Measurements from ENCODE around the gene GRIN2A. TPM values are rescaled to one million over a fixed set of nuclear protein-coding genes. Genes with fewer than 3 reads are reported as not detected.
A peak's percentile ranks its signal among the peaks of the same experiment; 100 is the strongest.

The GRIN2A gene
- total RNA-seq, 3 donors from 2014 or later, result 0.29 to 0.33 TPM; not detected in 1

DNA sequence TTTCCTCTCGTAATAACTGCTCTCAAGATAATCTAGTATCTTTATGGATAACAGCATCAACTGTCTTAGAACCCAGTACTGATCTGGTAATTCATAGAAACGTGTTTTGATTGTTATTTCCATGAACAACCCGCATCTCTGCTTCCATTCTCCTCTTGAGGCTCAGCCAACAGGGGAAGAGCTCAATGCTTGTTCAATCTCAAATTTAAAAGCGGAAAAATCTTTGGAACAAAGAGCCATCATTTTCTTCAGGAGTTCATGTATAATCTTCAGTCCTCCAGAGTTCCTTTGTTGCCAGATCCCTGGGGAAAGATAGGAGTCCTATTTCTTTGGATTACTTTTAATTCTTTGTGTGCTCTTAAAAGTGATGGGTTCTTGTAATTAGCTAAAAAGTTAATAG is 319.9 kb downstream of the GRIN2A start:
- no peaks in the 10 kb centered on the region for H3K9me3 ChIP-seq
- no peaks in the 10 kb centered on the region for H3K27me3 ChIP-seq
- DNase-seq (ENCODE audit: low spot score in 2 of 2), result no peak

DNA sequence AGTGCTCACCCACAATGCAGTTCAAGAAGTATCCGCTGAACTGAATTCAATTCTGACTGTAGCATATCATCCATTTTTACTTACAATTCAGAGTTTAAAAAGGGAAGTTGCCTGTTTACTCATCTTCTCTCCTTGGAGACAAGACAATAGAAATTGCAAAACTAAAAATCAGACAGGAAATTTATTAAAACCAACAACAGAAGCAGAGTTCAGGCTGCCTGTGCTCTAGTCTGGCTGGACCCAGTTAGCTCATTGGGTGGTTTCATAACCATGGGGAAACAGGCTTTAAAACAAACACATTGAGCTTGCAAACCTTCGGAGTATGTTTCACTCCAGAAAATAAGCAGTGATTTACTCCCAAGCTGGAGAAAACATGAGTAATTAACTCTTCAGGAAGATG is 321.4 kb downstream of the GRIN2A start:
- Histone ChIP-seq H3K9me3 (no peaks in the 10 kb centered on the region), H3K4me3 (no peak overlapping the region), H3K36me3 (no peaks in the 10 kb centered on the region), H3K4me1 (no peaks in the 10 kb centered on the region), H3K27ac (peak overlapping the region in 1 of 2 donors; percentile 75), H3K27me3 (no peaks in the 10 kb centered on the region)
- no peak for DNase-seq (ENCODE audit: low spot score in 2 of 2)
- intact Hi-C loops (cut with DNase I; ENCODE audit: low total_unique reads), result no loop called here
- TF ChIP-seq POLR2AphosphoS5 (IDR thresholded peaks at IDR 0.05) (no peak), POLR2A (IDR thresholded peaks at IDR 0.05) (no peak)
- TF ChIP-seq, protein P1, sequence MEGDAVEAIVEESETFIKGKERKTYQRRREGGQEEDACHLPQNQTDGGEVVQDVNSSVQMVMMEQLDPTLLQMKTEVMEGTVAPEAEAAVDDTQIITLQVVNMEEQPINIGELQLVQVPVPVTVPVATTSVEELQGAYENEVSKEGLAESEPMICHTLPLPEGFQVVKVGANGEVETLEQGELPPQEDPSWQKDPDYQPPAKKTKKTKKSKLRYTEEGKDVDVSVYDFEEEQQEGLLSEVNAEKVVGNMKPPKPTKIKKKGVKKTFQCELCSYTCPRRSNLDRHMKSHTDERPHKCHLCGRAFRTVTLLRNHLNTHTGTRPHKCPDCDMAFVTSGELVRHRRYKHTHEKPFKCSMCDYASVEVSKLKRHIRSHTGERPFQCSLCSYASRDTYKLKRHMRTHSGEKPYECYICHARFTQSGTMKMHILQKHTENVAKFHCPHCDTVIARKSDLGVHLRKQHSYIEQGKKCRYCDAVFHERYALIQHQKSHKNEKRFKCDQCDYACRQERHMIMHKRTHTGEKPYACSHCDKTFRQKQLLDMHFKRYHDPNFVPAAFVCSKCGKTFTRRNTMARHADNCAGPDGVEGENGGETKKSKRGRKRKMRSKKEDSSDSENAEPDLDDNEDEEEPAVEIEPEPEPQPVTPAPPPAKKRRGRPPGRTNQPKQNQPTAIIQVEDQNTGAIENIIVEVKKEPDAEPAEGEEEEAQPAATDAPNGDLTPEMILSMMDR (IDR thresholded peaks at IDR 0.05), result no peak

More for the DNA sequence above, 319.9 kb downstream of the GRIN2A start:
- Histone ChIP-seq H3K4me1 (no peaks in the 10 kb centered on the region), H3K36me3 (no peaks in the 10 kb centered on the region), H3K27ac (no peak overlapping the region), H3K4me3 (no peak overlapping the region)
- intact Hi-C loops (cut with DNase I; ENCODE audit: low total_unique reads), result no loop called here
- TF ChIP-seq, protein P1 (IDR thresholded peaks at IDR 0.05), result no peak
- TF ChIP-seq POLR2A (IDR thresholded peaks at IDR 0.05), result no peak
- no peak for TF ChIP-seq POLR2AphosphoS5 (IDR thresholded peaks at IDR 0.05)

DNA sequence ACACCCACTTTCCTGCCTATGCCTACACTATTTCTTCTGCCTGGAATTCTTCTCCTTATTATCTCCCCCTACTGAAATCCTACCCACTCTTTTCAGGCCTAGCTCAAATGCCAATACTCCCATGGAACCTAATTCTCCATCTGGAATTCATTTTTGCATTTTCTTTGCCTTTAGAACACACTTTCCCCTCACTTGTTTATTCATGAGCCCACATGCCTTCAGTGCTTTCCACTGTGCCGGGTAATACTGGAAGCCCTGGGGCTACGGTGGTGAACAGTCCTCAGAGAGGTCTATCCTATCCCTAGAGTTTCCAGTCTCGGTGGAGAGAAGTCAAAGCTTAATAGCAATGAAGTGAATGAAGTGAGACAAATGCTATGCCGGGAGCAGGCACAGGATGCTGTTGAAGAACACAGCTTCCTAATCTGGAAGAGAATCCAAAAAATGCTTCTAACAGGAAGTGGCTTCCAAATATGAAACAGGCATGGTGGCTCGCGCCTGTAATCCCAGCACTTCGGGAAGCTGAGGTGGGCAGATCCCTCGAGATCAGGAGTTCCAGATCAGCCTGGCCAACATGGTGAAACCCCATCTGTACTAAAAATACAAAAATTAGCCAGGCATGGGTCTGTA is 322.4 kb downstream of the GRIN2A start:
- Histone ChIP-seq H3K4me3 (no peak overlapping the region), H3K27me3 (no peaks in the 10 kb centered on the region), H3K36me3 (no peaks in the 10 kb centered on the region), H3K27ac (peak overlapping the region in 1 of 2 donors; percentile 55), H3K9me3 (no peaks in the 10 kb centered on the region), H3K4me1 (no peaks in the 10 kb centered on the region)
- no peak for DNase-seq (ENCODE audit: low spot score in 2 of 2)
- intact Hi-C loops (cut with DNase I; ENCODE audit: low total_unique reads), result loop anchor here (5.0 kb wide), 1 partner anchor 277 kb away; no protein-coding TSS in a partner anchor
- TF ChIP-seq POLR2AphosphoS5 (IDR thresholded peaks at IDR 0.05) (no peak), POLR2A (IDR thresholded peaks at IDR 0.05) (no peak)
- TF ChIP-seq, protein P1 (IDR thresholded peaks at IDR 0.05), result no peak

DNA sequence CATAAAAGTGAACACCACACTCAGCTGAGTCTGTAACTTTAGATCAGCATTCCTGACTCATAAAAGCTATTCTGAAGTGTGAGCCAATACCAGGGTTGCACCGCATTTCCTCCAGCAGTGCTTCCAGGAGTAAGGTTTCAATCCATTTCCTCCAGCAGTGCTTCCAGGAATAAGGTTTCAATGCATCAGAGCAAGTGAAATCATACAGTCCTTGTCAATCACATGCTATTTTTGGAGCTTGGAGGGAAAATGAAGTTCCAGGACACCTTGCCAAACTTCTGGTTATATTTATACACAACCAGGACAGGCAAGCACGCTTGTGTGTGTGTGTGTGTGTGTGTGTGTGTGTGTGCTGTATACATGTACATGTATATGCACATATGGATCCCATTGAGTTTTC is 327.6 kb downstream of the GRIN2A start:
- intact Hi-C loops (cut with DNase I; ENCODE audit: low total_unique reads), result loop anchor here (5.0 kb wide), 1 partner anchor 283 kb away; no protein-coding TSS in a partner anchor
- DNase-seq (ENCODE audit: low spot score in 2 of 2), result no peak
- H3K36me3 ChIP-seq, result no peaks in the 10 kb centered on the region
- no peaks in the 10 kb centered on the region for H3K9me3 ChIP-seq
- TF ChIP-seq, protein P1 (IDR thresholded peaks at IDR 0.05), result no peak
- TF ChIP-seq POLR2A (IDR thresholded peaks at IDR 0.05) (no peak), POLR2AphosphoS5 (IDR thresholded peaks at IDR 0.05) (no peak)
- no peaks in the 10 kb centered on the region for H3K27me3 ChIP-seq
- no peak overlapping the region for H3K27ac ChIP-seq
- no peaks in the 10 kb centered on the region for H3K4me1 ChIP-seq
- H3K4me3 ChIP-seq, result no peak overlapping the region

DNA sequence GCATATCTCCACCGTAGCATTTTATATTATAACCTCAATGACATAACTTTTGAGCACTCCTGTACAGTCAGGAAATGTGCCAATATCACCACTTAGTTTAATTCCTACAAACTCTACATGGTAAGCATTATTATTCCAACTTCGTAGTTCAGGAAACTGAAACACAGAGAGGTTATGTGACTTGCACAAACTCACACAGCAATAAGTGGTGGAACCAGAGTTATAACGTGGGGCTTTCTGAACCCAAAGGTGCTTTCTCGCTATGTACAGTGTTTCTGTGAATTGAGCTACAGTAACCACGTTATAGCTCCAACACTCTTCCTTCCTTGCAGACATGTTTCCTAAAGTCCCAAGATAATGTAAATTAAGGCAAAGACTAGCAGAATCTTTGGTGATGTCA is 330.2 kb downstream of the GRIN2A start:
- Histone ChIP-seq H3K27ac (no peak overlapping the region), H3K4me3 (no peak overlapping the region), H3K27me3 (no peaks in the 10 kb centered on the region), H3K9me3 (no peaks in the 10 kb centered on the region), H3K4me1 (no peaks in the 10 kb centered on the region), H3K36me3 (no peaks in the 10 kb centered on the region)
- TF ChIP-seq POLR2A (IDR thresholded peaks at IDR 0.05) (no peak), POLR2AphosphoS5 (IDR thresholded peaks at IDR 0.05) (no peak)
- TF ChIP-seq, protein P1 (IDR thresholded peaks at IDR 0.05), result no peak
- no peak for DNase-seq (ENCODE audit: low spot score in 2 of 2)
- intact Hi-C loops (cut with DNase I; ENCODE audit: low total_unique reads), result no loop called here
